Retina (tissue), 1 donor: ENCODE data around the gene TNRC6B.
"Not testable (repeated sequence)": the region's sequence is repeated elsewhere in the genome, so short reads cannot be mapped to it uniquely, and the experiment has no call there.

Experiments used
- DNase-seq: peaks from one replicate; pipeline ENCODE4 v3.0.0-alpha.2; 2016

TNRC6B gene

GRCh38 chr22:40216041-40216756 is 38.5 kb downstream of the TNRC6B start:
- DNase-seq: no peak

DNA sequence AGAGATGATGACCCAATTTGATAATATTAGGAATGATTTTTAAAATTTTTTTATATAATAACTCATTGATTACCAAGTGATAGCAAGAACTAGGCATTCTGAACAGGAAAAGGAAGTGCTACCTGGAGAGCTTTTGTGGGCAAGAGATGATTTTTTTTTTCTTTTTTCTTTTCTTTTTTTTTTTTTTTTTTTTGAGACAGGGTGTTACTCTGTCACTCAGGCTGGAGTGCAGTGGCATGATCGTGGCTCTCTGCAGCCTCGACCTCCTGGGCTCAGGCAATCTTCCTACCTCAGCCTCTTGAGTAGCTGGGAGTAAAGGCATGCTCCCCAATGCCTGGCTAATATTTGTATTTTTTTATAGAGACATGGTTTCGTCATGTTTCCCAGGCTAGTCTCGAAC is 40.4 kb downstream of the TNRC6B start:
- DNase-seq: no peak

GRCh38 chr22:40218723-40219294 is 41.1 kb downstream of the TNRC6B start:
- no peak for DNase-seq

- DNase-seq: no peak
These were observed 42.8 kb downstream of the TNRC6B start for GRCh38 chr22:40220316-40221054.

DNA sequence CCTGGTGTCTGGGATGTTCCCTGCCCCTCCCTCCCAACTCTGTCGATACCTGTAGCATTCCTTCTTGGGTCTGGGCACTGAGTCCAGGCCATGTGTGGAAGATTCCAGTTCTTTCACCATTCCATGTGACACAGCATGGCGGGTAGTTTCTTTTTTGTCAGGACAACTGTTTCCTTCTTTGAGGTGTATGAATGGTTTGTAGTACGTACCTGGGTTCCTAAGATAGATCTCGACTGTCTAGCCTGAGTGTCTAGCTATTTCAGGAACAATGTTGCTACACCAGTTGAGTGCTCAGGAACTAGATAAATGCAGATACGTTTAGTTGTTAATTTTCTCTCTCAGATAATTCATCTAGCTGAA is 43.3 kb downstream of the TNRC6B start:
- DNase-seq: no peak

DNA sequence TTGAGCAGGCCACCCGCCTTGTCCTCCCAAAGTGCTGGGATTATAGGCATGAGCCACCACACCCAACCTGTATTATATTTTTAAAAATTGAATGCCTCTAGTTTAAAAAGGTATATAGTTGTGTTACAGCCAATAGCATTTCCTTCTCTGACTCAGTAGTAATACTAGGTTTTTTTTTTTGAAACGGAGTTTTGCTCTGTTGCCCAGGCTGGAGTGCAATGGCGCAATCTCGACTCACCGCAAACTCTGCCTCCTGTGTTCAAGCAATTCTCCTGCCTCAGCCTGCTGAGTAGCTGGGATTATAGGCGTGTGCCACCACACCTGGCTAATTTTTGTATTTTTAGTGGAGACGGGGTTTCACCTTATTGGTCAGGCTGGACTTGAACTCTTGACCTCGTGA is 45.3 kb downstream of the TNRC6B start:
- not testable (repeated sequence) for DNase-seq

- DNase-seq: no peak
These were observed 47.0 kb downstream of the TNRC6B start for GRCh38 chr22:40224702-40225101.

GRCh38 chr22:40226620-40227019 is 48.9 kb downstream of the TNRC6B start:
- DNase-seq: no peak

DNA sequence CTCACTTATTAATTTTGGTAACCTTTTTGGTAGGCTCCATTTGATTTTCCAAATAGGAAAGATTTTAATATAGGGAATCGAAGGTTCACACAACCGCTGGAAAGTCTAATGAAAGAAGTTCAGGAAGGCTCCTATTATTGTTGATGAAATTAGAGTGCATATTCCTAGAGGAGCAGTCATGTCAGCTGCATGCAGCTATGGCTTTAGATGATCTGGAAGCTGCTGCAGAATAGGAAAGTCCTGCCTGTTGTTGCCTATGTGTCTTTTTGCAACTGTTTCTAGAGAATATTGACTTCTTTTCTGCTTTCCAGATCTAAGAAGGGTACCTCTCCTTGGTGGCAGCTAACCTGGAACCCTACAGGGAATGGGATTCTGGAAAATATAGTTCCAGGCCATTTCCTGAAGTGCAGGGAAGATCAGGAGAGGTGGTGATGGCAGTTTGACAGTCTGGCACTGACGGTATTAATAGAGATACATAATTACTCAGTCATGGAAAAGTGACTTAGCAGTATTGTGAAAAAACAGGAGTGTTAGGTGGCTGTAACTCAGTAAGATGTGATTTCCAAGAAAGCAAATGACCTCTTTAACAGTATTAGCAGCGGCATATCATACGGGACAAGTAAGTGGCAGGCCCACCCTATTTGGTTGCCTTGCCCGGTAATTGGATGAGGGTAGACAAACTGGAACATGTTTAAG is 54.0 kb downstream of the TNRC6B start:
- no peak for DNase-seq

- DNase-seq: no peak
These were observed 54.9 kb downstream of the TNRC6B start for GRCh38 chr22:40232624-40233023.

DNA sequence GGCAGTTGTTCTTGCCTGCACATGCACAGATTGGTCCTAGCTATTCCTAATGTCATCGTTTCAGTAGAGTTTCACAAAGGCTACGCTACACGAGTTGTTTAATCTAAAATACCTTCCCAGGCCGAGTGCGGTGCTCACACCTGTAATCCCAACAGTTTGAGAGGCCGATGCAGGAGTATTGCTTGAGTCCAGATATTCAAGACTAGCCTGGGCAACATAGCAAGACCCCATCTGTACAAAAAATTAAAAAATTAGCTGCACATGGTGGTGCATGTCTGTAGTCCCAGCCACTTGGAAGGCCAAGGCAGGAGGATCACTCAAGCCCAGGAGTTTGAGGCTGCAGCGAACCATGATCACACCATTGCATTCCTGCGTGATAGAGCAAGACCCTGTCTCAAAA is 56.2 kb downstream of the TNRC6B start:
- no peak for DNase-seq

- no peak for DNase-seq
These were observed 56.9 kb downstream of the TNRC6B start for GRCh38 chr22:40234658-40235057.

GRCh38 chr22:40235308-40235707 is 57.6 kb downstream of the TNRC6B start:
- DNase-seq: no peak

GRCh38 chr22:40236131-40236665 is 58.5 kb downstream of the TNRC6B start:
- DNase-seq: no peak

DNA sequence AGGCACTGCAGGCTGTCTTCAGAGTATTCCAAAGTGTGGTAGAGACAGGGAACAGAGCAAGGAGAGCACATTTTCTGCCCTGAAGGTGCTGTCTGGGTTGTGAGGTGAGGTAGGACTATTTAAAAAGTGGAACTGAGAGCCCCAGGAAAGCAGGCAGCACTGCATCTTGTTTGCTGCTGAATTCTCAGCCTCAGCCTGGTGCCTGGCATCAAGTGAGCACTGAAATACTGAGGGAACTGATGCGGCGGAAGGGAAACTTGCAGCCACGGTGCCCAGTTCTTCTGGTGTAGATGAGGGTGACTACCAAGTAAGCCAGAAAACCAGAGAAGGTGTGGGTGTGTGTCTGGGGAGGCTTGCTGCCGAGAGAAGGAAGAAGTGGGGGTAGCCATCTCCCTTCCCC is 59.5 kb downstream of the TNRC6B start:
- DNase-seq: no peak

DNA sequence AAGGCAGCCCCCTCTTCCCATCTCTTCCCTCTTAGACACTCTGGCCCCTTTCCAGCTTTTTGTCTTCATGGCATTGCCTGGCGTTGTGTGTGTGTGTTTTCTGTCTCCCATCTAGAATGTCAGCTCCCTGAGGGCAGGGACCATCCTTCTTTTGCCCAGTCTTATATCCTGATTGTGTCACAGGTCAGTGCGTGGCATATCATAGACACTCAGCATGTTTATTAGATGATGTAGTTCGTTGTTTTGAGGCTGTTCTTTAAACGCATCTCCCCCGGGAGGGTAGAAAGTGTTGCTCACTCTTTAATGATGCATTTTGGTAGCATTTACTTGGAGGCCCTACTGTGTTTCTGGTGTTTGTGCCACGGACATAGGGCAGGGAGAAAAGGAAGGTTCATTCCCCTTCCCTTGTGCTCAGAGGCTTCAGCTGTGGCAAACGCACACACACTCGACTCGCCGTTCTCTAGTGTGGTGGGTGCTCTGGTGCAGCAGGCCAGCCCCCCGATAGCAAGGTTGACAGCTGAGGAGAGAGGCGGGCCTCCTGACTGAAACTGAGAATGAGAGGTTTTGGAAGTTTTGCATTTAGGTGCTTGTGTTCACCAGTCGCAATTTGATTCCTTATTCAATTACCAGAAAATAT is 60.2 kb downstream of the TNRC6B start:
- DNase-seq: no peak

GRCh38 chr22:40238425-40239344 is 61.0 kb downstream of the TNRC6B start:
- no peak for DNase-seq

GRCh38 chr22:40239345-40239683 is 61.6 kb downstream of the TNRC6B start:
- DNase-seq: no peak

DNA sequence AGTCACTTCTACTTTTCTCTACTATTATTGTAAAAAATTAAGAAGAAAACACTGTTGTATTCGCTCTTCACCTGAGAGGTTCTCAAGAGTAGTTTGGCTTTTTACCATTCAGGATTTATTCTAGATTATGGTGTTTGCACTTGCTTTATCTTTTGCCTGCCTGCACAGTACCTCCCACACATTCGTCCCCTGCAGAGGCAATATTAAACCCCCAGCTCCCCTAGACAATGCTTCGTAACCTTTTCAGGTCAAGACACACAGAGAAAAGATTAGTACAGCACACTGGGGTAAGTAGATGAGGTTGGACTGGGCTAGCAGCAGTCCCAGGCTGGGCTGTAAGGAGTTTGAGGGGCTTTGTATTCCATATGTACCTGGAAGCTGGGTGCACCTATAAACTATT is 62.4 kb downstream of the TNRC6B start:
- DNase-seq: peak; percentile 38

DNA sequence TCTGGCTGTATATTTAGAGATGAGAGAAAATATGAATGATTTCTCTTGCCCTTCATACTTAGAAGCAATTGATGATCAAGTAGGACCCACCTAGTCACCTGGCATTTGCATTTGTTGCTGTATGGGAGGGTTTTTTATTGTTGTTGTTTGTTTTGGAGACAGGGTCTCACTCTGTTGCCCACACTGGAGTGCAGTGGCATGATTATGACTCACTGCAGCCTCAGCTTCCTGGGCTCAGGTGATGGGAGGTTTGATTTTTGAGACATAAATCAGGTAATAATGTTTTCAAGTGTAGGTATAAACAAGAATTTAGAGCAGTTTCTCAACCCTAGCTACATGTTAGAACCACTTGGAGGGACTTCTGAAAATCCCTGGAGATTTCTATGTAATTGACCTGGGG is 63.0 kb downstream of the TNRC6B start:
- DNase-seq: no peak

- no peak for DNase-seq
These were observed 63.6 kb downstream of the TNRC6B start for GRCh38 chr22:40241200-40241763.

DNA sequence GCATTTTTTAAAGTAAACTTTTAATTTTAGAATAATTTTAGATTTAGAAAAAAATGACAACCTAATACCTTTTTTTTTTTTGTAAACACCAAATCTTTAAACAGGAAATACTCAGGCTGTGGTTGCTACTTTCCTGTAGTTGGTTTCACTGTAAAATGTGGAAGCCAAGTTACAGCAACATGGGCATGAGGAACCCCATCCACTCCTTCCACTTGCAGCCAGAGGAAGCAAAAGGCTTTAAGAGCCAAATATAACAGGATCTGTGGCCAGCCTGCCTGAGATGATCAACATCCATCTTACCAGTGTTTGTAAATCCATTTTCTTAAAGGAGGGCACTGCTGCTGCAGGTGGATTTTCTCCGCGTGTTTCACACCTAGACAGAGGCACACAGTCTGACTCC is 66.2 kb downstream of the TNRC6B start:
- DNase-seq: no peak
